HUDEP-2 (cell line): Measurements from ENCODE around the gene ZGPAT.

ENCODE experiments used
- DNase-seq, 76 experiments: peaks; one replicate each; lab custom pipeline; 2025; ENCODE audit not compliant: unreplicated experiment in 76 of 76; lab: John Stamatoyannopoulos, UW

Gene ZGPAT

GRCh38 chr20:63742381-63743024, 34.7 kb downstream of the ZGPAT start:
- DNase-seq: no peak

- no peak for DNase-seq
Observed at GRCh38 chr20:63743210-63743970, 35.6 kb downstream of the ZGPAT start.

- DNase-seq: no peak
Observed at GRCh38 chr20:63744158-63744557, 36.3 kb downstream of the ZGPAT start.

GRCh38 chr20:63744574-63745423, 37.0 kb downstream of the ZGPAT start:
- no peak for DNase-seq

- DNase-seq: no peak
Observed at GRCh38 chr20:63745424-63745805, 37.6 kb downstream of the ZGPAT start.

GRCh38 chr20:63745961-63746731, 38.3 kb downstream of the ZGPAT start:
- DNase-seq: no peak

- DNase-seq: no peak
Observed at GRCh38 chr20:63746751-63747315, 39.0 kb downstream of the ZGPAT start.

GRCh38 chr20:63747622-63748069, 39.8 kb downstream of the ZGPAT start:
- no peak for DNase-seq

- DNase-seq: no peak
Observed at GRCh38 chr20:63748070-63748933, 40.5 kb downstream of the ZGPAT start.

- no peak for DNase-seq
Observed at GRCh38 chr20:63748934-63749270, 41.1 kb downstream of the ZGPAT start.

GRCh38 chr20:63749597-63750508, 42.0 kb downstream of the ZGPAT start:
- DNase-seq: no peak

GRCh38 chr20:63750807-63751470, 43.1 kb downstream of the ZGPAT start:
- DNase-seq: no peak

- no peak for DNase-seq
Observed at GRCh38 chr20:63751471-63752271, 43.8 kb downstream of the ZGPAT start.

GRCh38 chr20:63752411-63753101, 44.7 kb downstream of the ZGPAT start:
- DNase-seq: no peak

- DNase-seq: no peak
Observed at GRCh38 chr20:63753381-63753780, 45.5 kb downstream of the ZGPAT start.

- no peak for DNase-seq
Observed at GRCh38 chr20:63754008-63754407, 46.2 kb downstream of the ZGPAT start.
